ENCODE results near the gene C13orf46.

C13orf46 gene

DNA sequence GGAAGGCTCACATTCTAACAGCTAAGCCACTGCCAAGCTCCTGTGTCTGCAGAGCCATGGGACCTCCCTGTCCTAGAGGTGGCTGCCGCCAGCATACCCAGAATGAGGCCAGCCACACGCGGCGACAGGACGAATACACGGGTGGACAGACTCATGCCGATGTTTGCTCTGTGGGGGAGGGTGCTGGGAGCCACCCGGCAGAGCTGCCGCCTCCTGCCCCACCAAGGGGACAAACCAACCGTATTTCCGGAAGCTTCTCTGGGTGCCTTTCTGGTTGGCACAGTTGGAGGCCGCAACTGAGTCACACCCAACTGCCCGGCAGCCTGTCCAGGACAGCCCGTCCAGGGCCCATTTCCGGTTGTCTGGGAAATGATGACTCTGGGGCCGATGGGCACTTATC lies 20.3 kb downstream of the C13orf46 start:
- no peak for DNase-seq

- DNase-seq: no peak
Observed at GRCh38 chr13:113952983-113953520, 20.8 kb downstream of the C13orf46 start.

DNA sequence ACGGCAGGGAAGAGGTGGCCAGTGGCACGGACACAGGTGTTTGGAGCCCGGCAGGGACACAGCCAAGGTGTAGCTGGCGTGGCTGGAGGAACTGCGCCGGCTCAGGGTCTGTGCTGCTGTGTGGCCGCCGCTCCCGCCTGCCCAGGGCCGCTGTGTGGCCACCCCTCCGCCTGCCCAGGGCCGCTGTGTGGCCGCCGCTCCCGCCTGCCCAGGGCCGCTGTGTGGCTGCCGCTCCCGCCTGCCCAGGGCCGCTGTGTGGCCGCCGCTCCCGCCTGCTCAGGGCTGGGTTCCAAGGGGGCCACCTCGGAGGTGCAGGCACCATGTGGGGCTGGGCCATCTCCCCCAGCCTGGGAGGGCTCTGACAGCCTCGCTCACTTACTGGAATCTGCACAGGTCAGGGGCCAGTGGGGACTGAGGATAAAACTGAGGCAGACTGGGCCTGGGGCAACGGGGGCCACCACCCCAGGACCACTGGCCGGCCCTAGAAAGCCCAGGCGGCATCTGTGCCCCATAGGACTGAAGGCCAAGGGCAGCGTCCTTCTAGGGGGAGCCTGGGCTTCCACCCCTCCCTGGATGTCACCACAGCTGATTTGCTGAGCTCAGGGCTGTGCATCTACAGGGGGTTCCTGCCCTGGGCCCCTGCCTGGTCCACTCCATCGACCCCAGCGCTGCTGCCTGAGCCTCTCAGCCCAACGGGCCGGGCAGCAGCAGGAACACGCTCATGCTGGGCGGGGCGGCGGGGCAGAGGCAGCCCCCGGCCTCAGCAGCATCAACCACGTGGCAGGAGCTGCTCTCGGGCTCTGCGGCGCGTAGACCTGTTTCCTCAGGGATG lies 21.5 kb downstream of the C13orf46 start:
- DNase-seq: no peak

DNA sequence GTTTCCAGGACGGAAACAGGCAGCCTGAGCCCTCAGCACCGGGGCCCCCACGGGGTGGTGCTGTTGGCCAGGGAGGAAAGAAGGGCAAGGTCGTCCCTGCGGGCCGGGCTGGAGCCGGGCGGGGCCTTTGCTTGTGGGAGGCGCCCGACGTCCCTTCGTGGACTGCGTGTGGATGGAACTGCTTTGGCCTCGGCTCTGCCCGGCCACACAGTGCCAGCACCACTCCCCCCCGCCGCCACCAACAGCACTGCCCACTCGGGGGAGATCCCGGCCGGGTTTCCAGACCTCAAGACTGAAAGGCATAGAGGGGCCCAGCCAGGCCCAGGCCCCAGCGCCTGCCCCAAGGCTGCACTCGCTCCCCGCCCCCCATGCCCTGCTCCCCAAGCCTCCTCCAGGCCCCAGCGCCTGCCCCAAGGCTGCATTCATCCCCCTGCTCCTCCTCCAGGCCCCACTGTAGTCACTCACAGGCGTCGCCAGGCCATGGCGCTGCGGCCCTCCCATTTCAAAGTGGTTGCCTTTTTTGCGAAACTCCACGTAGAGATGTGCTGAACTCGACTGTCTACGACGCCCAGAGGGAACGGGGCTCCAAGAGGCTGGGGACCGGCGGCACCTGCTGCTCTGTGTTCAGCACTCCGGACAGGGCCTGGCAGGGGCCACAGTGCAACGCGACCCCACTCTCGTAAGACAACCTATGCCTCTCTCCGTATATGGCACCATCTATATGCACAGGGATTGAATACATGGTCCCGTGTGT lies 22.5 kb downstream of the C13orf46 start:
- DNase-seq: peak; percentile 70

GRCh38 chr13:113950451-113951245 lies 23.2 kb downstream of the C13orf46 start:
- no peak for DNase-seq

DNA sequence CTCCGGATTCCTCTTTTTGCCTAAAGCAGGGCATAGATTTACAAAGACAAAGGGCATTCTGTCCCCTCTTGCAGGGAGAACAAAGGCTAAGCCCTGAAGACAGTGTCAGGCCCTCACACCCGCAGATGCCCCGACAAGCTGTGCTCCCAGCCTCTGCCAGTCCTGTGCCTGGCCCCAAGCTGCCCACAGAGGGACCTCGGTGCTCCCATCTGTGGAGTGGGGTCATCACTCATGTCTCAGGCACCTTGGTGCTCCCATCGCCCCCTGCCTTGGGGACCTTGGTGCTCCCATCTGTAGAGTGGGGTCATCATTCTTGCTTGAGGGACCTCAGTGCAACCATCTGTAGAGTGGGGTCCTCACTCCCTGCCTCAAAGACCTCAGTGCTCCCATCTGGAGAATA lies 24.3 kb downstream of the C13orf46 start:
- no peak for DNase-seq

DNA sequence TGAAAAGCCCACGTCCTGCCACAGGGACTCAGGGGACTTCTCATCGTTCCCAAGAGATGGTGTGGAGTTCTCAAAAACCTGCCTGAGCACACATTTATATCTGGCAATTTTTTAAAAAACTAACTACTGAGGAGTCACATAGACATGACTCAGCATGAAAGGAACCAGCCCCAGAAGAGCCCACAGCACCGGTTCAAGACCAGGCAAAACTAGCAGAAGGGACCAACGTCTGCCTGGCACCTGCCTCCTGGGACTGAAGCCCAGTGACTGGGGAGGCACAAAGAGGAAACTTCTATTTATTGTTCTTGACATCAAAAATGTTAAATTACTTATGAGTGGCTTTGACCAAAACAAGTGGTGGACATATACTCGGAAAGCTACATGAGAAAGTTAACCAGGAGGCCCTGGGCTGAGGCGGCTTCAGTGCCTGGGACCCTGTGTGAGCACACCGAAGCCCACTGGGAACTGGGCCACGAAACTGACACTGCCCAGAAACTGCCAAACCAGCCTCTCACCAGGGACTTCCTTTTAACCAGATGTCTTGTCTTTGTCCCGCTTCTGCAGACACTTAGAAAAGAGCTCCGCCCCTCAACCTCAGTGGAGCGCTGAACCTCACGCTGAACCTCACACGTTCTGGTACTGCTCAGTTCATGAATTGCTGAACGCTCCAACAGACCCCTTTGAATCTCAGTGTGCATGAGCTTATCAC lies 25.7 kb downstream of the C13orf46 start:
- DNase-seq: no peak

DNA sequence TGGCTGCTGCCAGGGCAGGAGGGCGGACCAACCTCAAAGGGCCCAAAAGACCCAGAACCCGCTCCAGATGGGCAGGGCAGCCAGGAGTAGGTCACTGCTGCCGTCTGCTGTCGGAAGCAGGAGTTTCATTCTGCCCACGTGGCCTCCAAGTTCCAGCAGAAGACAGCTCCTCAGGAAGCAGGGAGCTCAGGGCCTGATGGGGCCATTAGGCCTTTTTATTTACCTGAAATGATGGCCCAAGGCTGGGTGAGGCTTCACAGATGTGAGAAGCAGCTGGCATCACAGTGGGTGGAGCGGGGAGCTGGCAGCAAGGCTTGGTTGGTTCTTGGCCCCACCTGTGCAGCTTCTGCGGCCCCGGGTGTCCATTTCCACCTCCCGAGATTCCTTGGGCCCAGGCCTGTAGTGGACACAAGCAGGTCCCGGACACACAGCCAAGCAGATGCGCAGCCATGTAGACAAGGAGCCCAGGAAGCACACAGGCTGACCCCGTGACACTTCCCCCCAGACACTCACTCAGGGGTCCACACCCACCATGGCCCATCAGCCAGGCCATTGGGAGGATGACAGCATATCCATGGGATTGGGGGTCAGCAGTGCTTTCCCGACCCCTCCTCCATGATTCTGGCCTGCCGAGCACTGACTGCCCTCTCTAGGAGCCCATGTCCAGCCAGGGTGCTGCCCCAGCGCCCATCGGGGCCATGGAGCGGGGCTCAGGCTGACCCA lies 26.4 kb downstream of the C13orf46 start:
- DNase-seq: peak; percentile 55

DNA sequence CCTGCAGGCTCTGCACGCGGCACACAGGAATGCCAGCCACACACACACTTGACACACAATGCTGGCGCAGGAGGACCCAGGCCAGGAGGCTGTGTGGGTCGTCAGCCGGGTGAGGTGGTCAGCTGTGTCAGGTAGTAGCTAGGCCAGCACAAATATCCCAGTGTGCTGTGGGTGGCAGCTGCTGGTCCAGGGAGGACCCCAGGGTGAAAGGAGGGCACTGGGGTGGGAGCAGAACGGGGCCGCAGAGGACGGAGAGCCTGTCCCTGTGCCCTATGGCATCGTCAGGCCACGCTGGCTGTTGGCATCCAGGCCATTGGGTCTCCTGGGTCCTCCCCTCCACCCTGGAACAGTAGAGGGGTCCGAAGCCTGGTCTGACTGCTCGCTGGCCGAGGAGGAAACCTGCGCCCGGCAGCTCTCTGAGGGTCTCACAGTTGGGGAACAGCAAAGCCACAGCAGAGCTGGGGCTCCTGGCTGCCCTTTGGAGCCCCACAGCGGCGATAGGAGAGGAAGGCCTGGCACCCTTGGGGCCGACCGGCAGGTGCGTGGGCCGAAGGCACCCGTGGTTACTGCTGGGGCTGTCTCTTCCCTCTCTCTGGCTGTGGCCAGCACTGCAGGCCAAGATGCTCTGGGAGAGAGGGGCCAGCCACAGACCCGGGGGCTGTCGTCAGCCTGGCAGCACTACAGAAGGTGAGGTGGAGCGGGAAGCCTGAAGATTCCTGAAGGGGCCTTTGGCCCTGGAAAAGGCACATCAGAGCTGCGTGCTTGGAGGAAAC lies 27.3 kb downstream of the C13orf46 start:
- no peak for DNase-seq

DNA sequence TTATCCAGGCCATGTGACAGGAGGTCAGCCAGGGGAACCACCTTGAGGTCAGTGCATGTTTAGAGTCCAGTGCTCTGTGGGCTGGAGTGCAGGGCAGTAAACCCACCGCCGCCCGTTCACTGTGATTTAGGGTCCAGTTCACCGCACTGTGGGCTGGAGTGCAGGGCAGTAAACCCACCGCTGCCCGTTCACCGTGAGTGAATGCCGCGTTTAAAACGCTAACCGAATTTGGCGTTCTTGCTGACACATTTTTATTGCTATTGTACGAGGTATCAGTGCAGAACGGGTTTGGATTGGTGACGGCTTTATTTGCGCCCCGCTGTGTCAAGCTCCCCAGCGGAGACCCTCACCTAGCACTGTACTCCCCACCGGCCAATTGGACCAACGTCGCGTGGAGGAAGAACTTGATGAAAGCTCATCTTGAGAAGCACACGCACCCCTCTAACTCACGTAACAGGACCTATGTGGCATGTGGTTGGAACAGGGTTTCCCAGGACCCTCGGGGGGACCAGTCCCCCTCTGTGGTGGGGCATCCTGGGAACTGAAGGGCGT lies 27.9 kb downstream of the C13orf46 start:
- DNase-seq: no peak

DNA sequence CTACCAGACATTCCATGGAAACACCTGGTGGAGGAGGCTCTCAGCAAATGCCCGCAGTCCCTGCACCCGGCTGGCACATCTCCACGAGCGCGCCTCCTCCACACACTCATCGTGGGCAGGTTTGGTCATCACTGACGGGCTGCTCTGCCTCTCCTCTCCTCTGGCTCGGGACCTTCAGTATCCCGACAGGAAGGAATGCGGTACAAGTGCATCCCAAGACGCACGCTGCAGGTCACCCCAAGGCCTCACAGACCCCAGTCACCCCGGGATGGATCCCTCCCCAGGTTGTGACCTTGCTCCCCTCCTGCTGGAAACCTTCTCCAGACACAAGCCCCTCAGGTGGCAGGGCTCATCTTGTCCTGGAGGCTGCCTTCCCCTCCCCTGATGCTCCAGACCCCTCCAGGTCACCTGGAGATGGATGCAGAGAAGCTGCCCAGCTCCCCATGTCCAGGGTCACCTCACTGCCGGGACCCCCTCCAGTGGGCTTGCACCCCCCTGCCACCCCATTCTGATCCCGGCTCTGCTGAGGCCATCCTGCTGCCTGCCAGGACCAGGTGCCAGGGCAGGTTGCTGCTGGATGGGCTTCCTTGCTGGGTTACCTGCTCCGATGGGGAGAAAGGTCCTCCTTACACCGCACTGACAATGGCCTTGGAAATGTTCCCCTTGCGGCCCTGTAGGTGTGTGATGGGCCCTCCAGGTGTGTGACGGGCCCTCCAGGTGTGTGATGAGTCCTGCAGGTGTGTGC lies 29.9 kb downstream of the C13orf46 start:
- no peak for DNase-seq

- DNase-seq: no peak
Observed at GRCh38 chr13:113942591-113943103, 31.2 kb downstream of the C13orf46 start.

DNA sequence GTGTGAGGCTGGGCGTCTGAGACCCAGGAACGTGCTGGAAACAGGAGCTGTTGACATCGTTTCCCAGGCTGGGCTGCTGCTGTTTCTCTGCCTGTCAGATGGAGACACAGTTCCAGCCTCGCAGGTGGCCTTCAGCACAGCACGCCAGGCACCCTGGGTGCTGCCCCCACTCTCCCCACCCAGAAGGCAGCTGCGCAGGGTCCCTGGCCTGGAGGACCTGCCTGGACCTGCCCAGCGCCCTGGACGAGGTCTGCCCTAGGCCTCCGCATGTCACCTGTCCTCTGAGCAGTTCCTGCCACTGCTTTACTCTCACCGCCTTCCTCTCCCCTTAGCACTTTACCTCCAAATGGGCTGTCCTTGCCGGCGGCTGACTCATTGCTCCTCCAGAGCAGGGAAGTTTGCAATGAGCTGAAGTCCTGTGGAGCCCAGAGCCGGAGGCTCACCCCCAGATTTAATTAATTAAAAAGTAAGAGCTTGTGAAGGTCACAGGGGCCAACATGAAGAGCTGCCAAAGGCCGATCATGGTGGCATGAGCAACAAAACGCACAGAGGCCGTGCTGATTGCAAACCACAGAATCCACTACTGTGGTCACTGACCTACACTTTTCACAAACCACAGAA lies 32.2 kb downstream of the C13orf46 start:
- peak; percentile 19 for DNase-seq

DNA sequence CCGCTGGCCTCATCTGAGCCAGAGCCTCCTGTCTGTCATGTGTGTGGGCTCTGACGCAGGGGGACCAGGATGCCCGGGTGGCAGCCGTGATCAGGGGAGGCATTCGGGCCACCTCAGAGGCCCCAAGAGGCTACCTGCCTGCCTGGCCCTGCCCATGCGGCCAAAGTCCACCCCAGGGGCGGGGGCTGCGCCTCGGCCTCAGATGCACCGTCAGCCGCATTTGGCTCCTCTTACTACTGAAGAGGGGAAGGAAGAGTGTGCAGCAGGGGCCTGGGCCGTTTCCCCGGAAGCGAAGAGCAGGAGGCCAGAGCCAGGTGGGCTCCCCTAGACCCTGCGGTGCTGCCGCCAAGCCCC lies 34.0 kb downstream of the C13orf46 start:
- DNase-seq: no peak

DNA sequence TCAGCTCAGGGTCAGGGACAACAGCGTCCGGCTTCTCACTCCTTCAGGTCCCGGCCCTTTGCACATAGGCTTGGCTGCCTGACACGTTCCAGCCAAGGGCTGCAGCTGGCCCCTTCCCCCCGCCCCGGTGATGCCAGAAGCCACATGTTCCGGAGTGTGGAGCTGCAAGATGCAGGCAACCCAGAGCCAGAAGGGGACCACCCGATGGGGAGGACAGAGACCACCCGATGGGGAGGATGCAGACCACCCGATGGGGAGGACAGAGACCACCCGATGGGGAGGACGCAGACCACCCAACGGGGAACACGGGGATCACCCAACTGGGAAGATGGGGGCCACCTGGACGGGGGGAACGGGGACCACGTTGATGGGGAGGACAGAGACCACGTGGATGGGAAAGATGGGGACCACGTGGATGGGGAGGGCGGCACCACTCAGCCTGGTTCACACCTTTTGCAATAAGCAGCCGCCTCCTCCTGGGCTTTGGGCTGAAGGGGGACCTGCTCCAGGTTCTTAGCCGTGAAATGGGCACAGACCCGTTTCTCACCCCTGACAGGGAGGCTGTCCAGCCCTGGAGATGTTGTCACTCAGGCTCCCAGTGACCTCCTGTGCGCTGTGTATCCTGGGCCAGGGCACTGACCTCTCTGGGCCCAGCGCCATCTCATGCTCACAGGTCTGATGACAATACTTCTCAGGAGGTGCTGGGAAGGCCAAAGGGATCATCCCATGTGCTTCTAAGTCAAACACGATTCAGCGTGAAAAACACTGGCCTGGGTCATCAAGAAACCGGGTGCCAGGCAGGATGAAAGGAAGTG lies 34.5 kb downstream of the C13orf46 start:
- DNase-seq: no peak

DNA sequence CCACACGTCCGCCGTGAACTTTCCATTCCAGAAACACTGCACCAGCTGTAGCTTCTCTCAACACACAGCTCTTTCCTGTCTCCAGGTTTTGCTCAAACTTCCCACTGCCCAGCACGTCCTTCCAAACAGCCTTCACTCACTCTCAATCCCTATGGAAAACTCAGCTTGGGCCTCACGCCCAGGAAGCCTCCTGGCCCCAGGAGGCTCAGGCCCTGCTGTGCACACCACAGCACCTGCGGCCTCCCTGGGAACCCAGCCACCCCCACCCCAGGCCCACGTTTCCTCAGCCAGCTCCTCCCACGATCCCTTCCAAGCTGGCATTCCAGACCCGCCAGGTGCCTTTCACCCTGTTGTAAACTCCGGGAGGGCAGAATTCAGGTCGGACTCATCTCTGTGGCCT lies 35.2 kb downstream of the C13orf46 start:
- DNase-seq: no peak

DNA sequence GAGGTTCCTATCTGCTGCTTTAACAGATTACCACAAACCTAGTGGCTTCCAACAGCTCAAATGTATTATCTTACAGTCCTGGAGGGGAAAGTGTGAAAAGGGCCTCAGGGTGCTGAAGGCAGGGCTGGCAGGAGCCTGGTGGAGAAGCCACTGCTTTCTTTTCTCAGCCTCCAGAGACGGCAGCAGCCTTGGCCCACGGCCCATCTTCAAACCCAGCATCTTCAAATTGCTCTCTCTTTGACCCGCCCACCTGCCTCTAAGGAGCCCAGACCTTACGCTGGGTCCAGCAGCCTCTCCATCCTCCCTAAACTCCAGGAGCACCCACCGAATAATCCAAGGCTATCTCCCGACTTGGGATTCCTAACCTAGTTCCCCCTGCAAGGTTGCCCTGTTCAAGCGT lies 35.6 kb downstream of the C13orf46 start:
- DNase-seq: no peak

DNA sequence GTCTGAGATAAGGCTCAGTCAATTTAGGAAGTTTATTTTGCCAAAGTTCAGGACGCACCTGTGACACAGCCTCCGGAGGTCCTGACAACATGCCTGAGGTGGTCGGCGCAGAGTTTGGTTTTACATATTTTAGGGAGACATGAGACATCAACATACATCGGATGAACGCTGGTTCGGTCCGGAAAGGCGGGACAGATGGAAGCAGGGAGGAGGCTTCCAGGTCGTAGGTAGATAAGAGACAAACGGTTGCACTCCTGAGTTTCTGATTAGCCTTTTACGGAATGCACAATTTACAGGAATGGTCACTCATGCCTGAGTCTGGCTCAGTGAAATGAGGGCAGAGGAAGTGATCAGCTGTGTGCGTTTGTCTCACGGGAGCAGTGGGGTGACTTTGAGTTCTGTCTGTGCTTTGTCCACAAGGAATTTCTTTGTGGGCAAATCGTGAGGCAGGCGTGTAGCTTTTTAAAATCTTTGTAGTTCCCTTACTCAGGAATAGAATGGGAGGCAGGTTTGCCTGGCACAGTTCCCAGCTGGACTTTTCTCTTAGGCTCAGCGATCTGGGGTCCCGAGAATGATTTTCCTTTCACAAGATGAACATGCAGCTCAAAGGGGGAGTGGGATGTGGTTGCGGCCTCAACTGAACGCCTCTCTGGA lies 36.2 kb downstream of the C13orf46 start:
- no peak for DNase-seq

Data from fibroblast of skin of scalp (primary cell).